HG02588 (cell line): ENCODE measurements around the gene USF3.

Experiments
- ATAC-seq: cut with Tn5 transposase; IDR thresholded peaks from one replicate; pipeline ENCODE4 v1.9.1; 2021; ENCODE audit warnings: mild to moderate bottlenecking, moderate library complexity; ENCODE audit not compliant: unreplicated experiment

The USF3 gene

GRCh38 chr3:113698956-113699355 is 2.5 kb upstream of the USF3 start:
- no peak for ATAC-seq

- ATAC-seq, result no peak
Measured at GRCh38 chr3:113698213-113698742, 1.8 kb upstream of the USF3 start.

- no peak for ATAC-seq
Measured at GRCh38 chr3:113697500-113698090, 1.2 kb upstream of the USF3 start.

GRCh38 chr3:113696658-113697499 is 437 bp upstream of the USF3 start:
- ATAC-seq, result peak; percentile 92

- ATAC-seq, result no peak
Measured at GRCh38 chr3:113695431-113695785, 1.0 kb downstream of the USF3 start.

GRCh38 chr3:113690482-113690881 is 6.0 kb downstream of the USF3 start:
- no peak for ATAC-seq

- ATAC-seq, result no peak
Measured at GRCh38 chr3:113685956-113686721, 10.3 kb downstream of the USF3 start.

- ATAC-seq, result no peak
Measured at GRCh38 chr3:113685124-113685523, 11.3 kb downstream of the USF3 start.

GRCh38 chr3:113684271-113684819 is 12.1 kb downstream of the USF3 start:
- no peak for ATAC-seq

- no peak for ATAC-seq
Measured at GRCh38 chr3:113678773-113679172, 17.7 kb downstream of the USF3 start.

GRCh38 chr3:113677737-113678136 is 18.7 kb downstream of the USF3 start:
- ATAC-seq, result no peak

GRCh38 chr3:113676261-113676660 is 20.2 kb downstream of the USF3 start:
- ATAC-seq, result no peak

- no peak for ATAC-seq
Measured at GRCh38 chr3:113673593-113673992, 22.8 kb downstream of the USF3 start.

- ATAC-seq, result no peak
Measured at GRCh38 chr3:113668015-113668414, 28.4 kb downstream of the USF3 start.

- no peak for ATAC-seq
Measured at GRCh38 chr3:113664523-113665094, 31.8 kb downstream of the USF3 start.

- no peak for ATAC-seq
Measured at GRCh38 chr3:113663761-113664160, 32.7 kb downstream of the USF3 start.

GRCh38 chr3:113663324-113663750 is 33.1 kb downstream of the USF3 start:
- no peak for ATAC-seq

- no peak for ATAC-seq
Measured at GRCh38 chr3:113662824-113663223, 33.6 kb downstream of the USF3 start.

GRCh38 chr3:113660896-113661295 is 35.5 kb downstream of the USF3 start:
- ATAC-seq, result no peak

GRCh38 chr3:113660458-113660857 is 36.0 kb downstream of the USF3 start:
- no peak for ATAC-seq

GRCh38 chr3:113659996-113660395 is 36.4 kb downstream of the USF3 start:
- no peak for ATAC-seq
